IPS-NIHi11 (cell line): ENCODE data around the gene LRRC8B.
A peak's percentile ranks its signal among the peaks of the same experiment; 100 is the strongest.
"Not testable (repeated sequence)": the region's sequence is repeated elsewhere in the genome, so short reads cannot be mapped to it uniquely, and the experiment has no call there.

Source experiments
- DNase-seq: peaks from one replicate; pipeline ENCODE4 v3.0.0; 2012; ENCODE audit warnings: mixed read lengths, low spot score

Gene LRRC8B

GRCh38 chr1:89608319-89608983 is 83.8 kb downstream of the LRRC8B start:
- no peak for DNase-seq

GRCh38 chr1:89608984-89609725 is 84.5 kb downstream of the LRRC8B start:
- DNase-seq, result no peak

GRCh38 chr1:89609781-89610456 is 85.3 kb downstream of the LRRC8B start:
- no peak for DNase-seq

- DNase-seq, result no peak
These were observed 85.9 kb downstream of the LRRC8B start for GRCh38 chr1:89610457-89611011.

- no peak for DNase-seq
These were observed 87.1 kb downstream of the LRRC8B start for GRCh38 chr1:89611721-89612120.

GRCh38 chr1:89613928-89614327 is 89.3 kb downstream of the LRRC8B start:
- DNase-seq, result no peak

- DNase-seq, result peak; percentile 42
These were observed 91.3 kb downstream of the LRRC8B start for GRCh38 chr1:89615676-89616598.

- no peak for DNase-seq
These were observed 92.4 kb downstream of the LRRC8B start for GRCh38 chr1:89616844-89617627.

GRCh38 chr1:89620664-89621063 is 96.0 kb downstream of the LRRC8B start:
- DNase-seq, result no peak

- no peak for DNase-seq
These were observed 98.3 kb downstream of the LRRC8B start for GRCh38 chr1:89622895-89623294.

- no peak for DNase-seq
These were observed 99.7 kb downstream of the LRRC8B start for GRCh38 chr1:89624314-89624713.

GRCh38 chr1:89624715-89625323 is 100.2 kb downstream of the LRRC8B start:
- no peak for DNase-seq

GRCh38 chr1:89627596-89627962 is 103.0 kb downstream of the LRRC8B start:
- no peak for DNase-seq

GRCh38 chr1:89629146-89629545 is 104.5 kb downstream of the LRRC8B start:
- no peak for DNase-seq

- not testable (repeated sequence) for DNase-seq
These were observed 105.0 kb downstream of the LRRC8B start for GRCh38 chr1:89629600-89629999.

GRCh38 chr1:89630048-89630447 is 105.4 kb downstream of the LRRC8B start:
- DNase-seq, result no peak

GRCh38 chr1:89631816-89632656 is 107.4 kb downstream of the LRRC8B start:
- DNase-seq, result peak; percentile 45

- peak; percentile 87 for DNase-seq
These were observed 108.1 kb downstream of the LRRC8B start, which contains the start of gene LRRC8C for GRCh38 chr1:89632657-89633247. Gene LRRC8C, plus strand, starts transcription at chr1:89633120. Its CDS starts 53,354 bp downstream, at chr1:89686474.

- peak; percentile 62 for DNase-seq
These were observed 108.7 kb downstream of the LRRC8B start for GRCh38 chr1:89633248-89633799.
